K562 (cell line): Measurements from ENCODE around the gene POLRMT. TPM values are rescaled to one million over a fixed set of nuclear protein-coding genes. Genes with fewer than 3 reads are reported as not detected.
A peak's percentile ranks its signal among the peaks of the same experiment; 100 is the strongest.

Source experiments
- ARID3B ChIP-seq: fragments of 250-450 bp; sonication (Bioruptor Pico); IDR thresholded peaks from 2 replicates; pipeline ENCODE4 v1.4.0; 2020; ENCODE audit warnings: borderline replicate concordance
- E2F4 ChIP-seq: sonication (generic); formaldehyde crosslinking; IDR thresholded peaks from 2 replicates; pipeline ENCODE4 v1.8.0; 2022; ENCODE audit warnings: mild to moderate bottlenecking, low read depth, missing genetic modification reagents
- ETV6 ChIP-seq, 3 experiments: fragments of 150-350 bp in 1 of 3; sonication (generic) in 1 of 3; formaldehyde crosslinking in 1 of 3; IDR thresholded peaks; 2 replicates each; pipeline versions ENCODE4 v1.6.1 to v1.8.0; 2014 to 2022; ENCODE audit warnings: borderline replicate concordance in 2 of 3, low read depth in 2 of 3, antibody characterized with exemption in 1 of 3, low read length in 1 of 3, mild to moderate bottlenecking in 1 of 3, missing genetic modification reagents in 1 of 3
- FOS ChIP-seq: IDR thresholded peaks from 3 replicates; pipeline ENCODE4 v1.6.1; 2011; ENCODE audit not compliant: insufficient read length; ENCODE audit errors: extremely low read depth
- FOXK1 ChIP-seq: sonication (generic); formaldehyde crosslinking; IDR thresholded peaks from 2 replicates; pipeline ENCODE4 v1.8.0; 2022; ENCODE audit warnings: missing genetic modification reagents, mild to moderate bottlenecking, borderline replicate concordance
- HNRNPLL ChIP-seq: fragments of 200-400 bp; formaldehyde crosslinking; IDR thresholded peaks from 2 replicates; pipeline ENCODE4 v1.6.1; 2017; ENCODE audit warnings: low read length, low read depth, mild to moderate bottlenecking; ENCODE audit not compliant: poor library complexity, severe bottlenecking
- ILF3 ChIP-seq: fragments of 450-650 bp; IDR thresholded peaks from 2 replicates; pipeline ENCODE4 v1.6.1; 2018; ENCODE audit warnings: antibody characterized with exemption, mild to moderate bottlenecking, moderate library complexity, borderline replicate concordance
- JUND ChIP-seq, 2 experiments: IDR thresholded peaks; 2 replicates in 1 of 2; 3 replicates in 1 of 2; pipeline ENCODE4 v1.6.1; 2011; ENCODE audit warnings: borderline replicate concordance in 2 of 2, low read depth in 2 of 2, low read length in 2 of 2, improper control_type of control experiment in 1 of 2, missing biosample characterization in 1 of 2, missing genetic modification characterization in 1 of 2, missing genetic modification reagents in 1 of 2
- KLF10 ChIP-seq: fragments of 250-450 bp; sonication (Bioruptor Pico); IDR thresholded peaks from 2 replicates; pipeline ENCODE4 v1.6.1; 2021; ENCODE audit warnings: matching md5 sums
- MAFF ChIP-seq: IDR thresholded peaks from 2 replicates; pipeline ENCODE4 v1.6.1; 2012; ENCODE audit warnings: low read length, improper control_type of control experiment
- NCOA6 ChIP-seq: fragments of 450-650 bp; IDR thresholded peaks from 2 replicates; pipeline ENCODE4 v1.6.1; 2017; ENCODE audit warnings: mild to moderate bottlenecking
- NELFE ChIP-seq: IDR thresholded peaks from 2 replicates; pipeline ENCODE4 v1.6.1; 2011; ENCODE audit warnings: mild to moderate bottlenecking; ENCODE audit not compliant: insufficient read depth, insufficient read length
- PCBP2 ChIP-seq: fragments of 200-400 bp; formaldehyde crosslinking; IDR thresholded peaks from 2 replicates; pipeline ENCODE4 v1.6.1; 2018; ENCODE audit warnings: low read length, low read depth, mild to moderate bottlenecking, moderate library complexity; ENCODE audit not compliant: poor library complexity, severe bottlenecking
- RBM15 ChIP-seq: fragments of 200-400 bp; formaldehyde crosslinking; IDR thresholded peaks from 2 replicates; pipeline ENCODE4 v1.6.1; 2018; ENCODE audit warnings: mild to moderate bottlenecking, low read length, moderate library complexity; ENCODE audit not compliant: insufficient read depth
- RBM39 ChIP-seq: fragments of 200-400 bp; formaldehyde crosslinking; optimal IDR thresholded peaks from 2 replicates; pipeline ENCODE3; 2018; ENCODE audit warnings: low read depth, low read length
- RFX5 ChIP-seq: IDR thresholded peaks from 2 replicates; pipeline ENCODE4 v1.6.1; 2011; ENCODE audit warnings: low read depth, mild to moderate bottlenecking, improper control_type of control experiment, low read length
- SETDB1 ChIP-seq: IDR thresholded peaks from one replicate; pipeline ENCODE4 v1.6.1; 2012; ENCODE audit warnings: low read length, control low read depth, inconsistent platforms
- SMARCA4 ChIP-seq: fragments of 450-650 bp; IDR thresholded peaks from 2 replicates; pipeline ENCODE4 v1.6.1; 2016
- SP1 ChIP-seq: sonication (generic); formaldehyde crosslinking; IDR thresholded peaks from 2 replicates; pipeline ENCODE4 v1.8.1; 2022; ENCODE audit warnings: mild to moderate bottlenecking, missing genetic modification reagents
- SP2 ChIP-seq: IDR thresholded peaks from 2 replicates; pipeline ENCODE4 v1.6.1; 2011; ENCODE audit warnings: mild to moderate bottlenecking, low read depth, low read length, moderate library complexity; ENCODE audit not compliant: poor library complexity, severe bottlenecking; ENCODE audit errors: extremely low read depth
- TAF9B ChIP-seq: fragments of 450-650 bp; IDR thresholded peaks from 2 replicates; pipeline ENCODE4 v1.6.1; 2018; ENCODE audit warnings: mild to moderate bottlenecking; ENCODE audit not compliant: partially characterized antibody
- THRAP3 ChIP-seq: fragments of 450-650 bp; IDR thresholded peaks from 2 replicates; pipeline ENCODE4 v1.6.1; 2016; ENCODE audit warnings: mild to moderate bottlenecking, inconsistent platforms, borderline replicate concordance
- TRIM24 ChIP-seq, 2 experiments: fragments of 450-650 bp; IDR thresholded peaks; 2 replicates each; pipeline ENCODE4 v1.6.1; 2016
- ZBED1 ChIP-seq: IDR thresholded peaks from 2 replicates; pipeline ENCODE4 v1.6.1; 2014
- ZNF23 ChIP-seq: fragments of 250-450 bp; sonication (Bioruptor Pico); IDR thresholded peaks from 2 replicates; pipeline ENCODE4 v1.4.0; 2020; ENCODE audit warnings: mild to moderate bottlenecking
- ZNF253 ChIP-seq: fragments of 250-450 bp; sonication (Bioruptor Pico); conservative IDR thresholded peaks from 2 replicates; pipeline ENCODE4 v1.6.1; 2021; ENCODE audit warnings: mild to moderate bottlenecking
- ZNF384 ChIP-seq: IDR thresholded peaks from 2 replicates; pipeline ENCODE4 v1.6.1; 2012; ENCODE audit warnings: low read depth, low read length, improper control_type of control experiment
- ZNF551 ChIP-seq: fragments of 250-450 bp; sonication (Bioruptor Pico); IDR thresholded peaks from 2 replicates; pipeline ENCODE4 v1.5.0; 2021; ENCODE audit warnings: mild to moderate bottlenecking, moderate library complexity
- polyA plus RNA-seq, 8 experiments: library from polyadenylated mRNA; depleted of rRNA in 4 of 8; stranded (reverse) in 5 of 8; unstranded in 3 of 8; fragments of >200 nt; fragmentation: Nextera tagmentation in 2 of 8; fragmentation: Illumina TruSeq in 1 of 8; extraction: Ambion mirVana in 2 of 8; extraction: Trizol in 1 of 8; gene quantifications; 2 replicates each; pipeline versions ENCODE4 v1.2.1 to v1.2.3, GENCODE V29; 2011 to 2014; ENCODE audit warnings: inconsistent platforms in 1 of 8, missing spikeins in 1 of 8
- total RNA-seq, 7 experiments: library from RNA; depleted of rRNA in 6 of 7; stranded (reverse); fragments of >200 nt in 6 of 7; fragmentation: Illumina TruSeq in 2 of 7; extraction: Trizol in 2 of 7; gene quantifications; 2 replicates each; pipeline versions ENCODE4 v1.2.1 to v1.2.3, GENCODE V29; 2011 to 2021; ENCODE audit warnings: low replicate concordance in 1 of 7

POLRMT gene
- total and polyA plus RNA-seq, 9 of the 15 experiments (the other 6 are each of a cell fraction or from before 2014, with no cell fraction given), result 30.3 to 144 (median 68.0) TPM

- TF ChIP-seq E2F4 (CRISPR knock-in tag) (no peak), THRAP3 (no peak), ZNF551 (CRISPR knock-in tag) (no peak), JUND (IDR thresholded peaks at IDR 0.05; ENCODE audit: borderline replicate concordance, low read depth, low read length) (0 out of 2 replicates have a peak, but pooled peaks have one; percentile 12), JUND (tag; IDR thresholded peaks at IDR 0.05; ENCODE audit: borderline replicate concordance, low read depth, low read length) (no peak; the same call in 2 of the 3 replicates), SP2 (no peak), ZNF384 (no peak), ILF3 (no peak), NELFE (no peak), NCOA6 (no peak), MAFF (no peak), TAF9B (no peak), SMARCA4 (no peak), RFX5 (no peak), ETV6 (IDR thresholded peaks at IDR 0.05; ENCODE audit: borderline replicate concordance in 1 of 2, low read depth in 2 of 2, low read length in 1 of 2) (no peak), ETV6 (CRISPR knock-in tag; IDR thresholded peaks at IDR 0.05; ENCODE audit: borderline replicate concordance) (no peak), FOS (no peak), ZNF253 (CRISPR knock-in tag) (no peak), ARID3B (CRISPR knock-in tag) (no peak), SETDB1 (no peak), KLF10 (no peak), SP1 (CRISPR knock-in tag) (no peak), TRIM24 (IDR thresholded peaks at IDR 0.05) (no peak), FOXK1 (no peak), RBM39 (no peak), PCBP2 (no peak), RBM15 (no peak), HNRNPLL (no peak), ZNF23 (no peak), ZBED1 (no peak)
Measured at GRCh38 chr19:662207-662961, 29.0 kb upstream of the POLRMT start (continued).
